ENCODE results near the gene SLN. TPM values are rescaled to one million over a fixed set of nuclear protein-coding genes. Genes with fewer than 3 reads are reported as not detected.

Gene SLN
- total and polyA plus RNA-seq, 2 donors (not counting 3 experiments of a cell fraction or from before 2014, with no cell fraction given), result 0.25 TPM; not detected in 1

GRCh38 chr11:107716884-107717532 is 5.2 kb upstream of the SLN start:
- POLR2A ChIA-PET, result no interaction called here
- Histone ChIP-seq H3K79me2 (ENCODE audit: control insufficient read depth, insufficient read depth, low read length) (no peaks in the 10 kb centered on the region), H3K27ac (ENCODE audit: insufficient read depth, low read depth, low read length) (no peak overlapping the region), H3K9ac (replicated peaks; ENCODE audit: extremely low read depth, insufficient read depth, low read length) (no peak overlapping the region), H3K9me3 (replicated peaks; ENCODE audit: control insufficient read depth, insufficient read depth, low read length) (no peaks in the 10 kb centered on the region), H4K20me1 (replicated peaks; ENCODE audit: control insufficient read depth, extremely low read depth, insufficient read depth, low read length) (no peaks in the 10 kb centered on the region), H3K27me3 (ENCODE audit: control insufficient read depth in 2 of 2, insufficient read depth in 2 of 2, low read length in 2 of 2) (peaks cover 9 to 18% of the 10 kb centered on the region in 2 experiments), H3K4me3 (replicated peaks in 1 of 3; ENCODE audit: insufficient read depth in 1 of 3, low read depth in 1 of 3, low read length in 3 of 3) (no peak overlapping the region), H3K36me3 (ENCODE audit: control insufficient read depth in 2 of 2, extremely low read depth in 1 of 2, insufficient read depth in 2 of 2, low read length in 2 of 2) (no peaks in the 10 kb centered on the region), H3K4me1 (ENCODE audit: control insufficient read depth, extremely low read depth, insufficient read depth, low read length) (no peaks in the 10 kb centered on the region), H3K9me1 (replicated peaks; ENCODE audit: control insufficient read depth, extremely low read depth, insufficient read depth, low read length) (no peaks in the 10 kb centered on the region), H2AFZ (ENCODE audit: low read depth, low read length) (no peak overlapping the region), H3K4me2 (ENCODE audit: insufficient read depth, low read length) (no peak overlapping the region)
- TF ChIP-seq, protein P1, sequence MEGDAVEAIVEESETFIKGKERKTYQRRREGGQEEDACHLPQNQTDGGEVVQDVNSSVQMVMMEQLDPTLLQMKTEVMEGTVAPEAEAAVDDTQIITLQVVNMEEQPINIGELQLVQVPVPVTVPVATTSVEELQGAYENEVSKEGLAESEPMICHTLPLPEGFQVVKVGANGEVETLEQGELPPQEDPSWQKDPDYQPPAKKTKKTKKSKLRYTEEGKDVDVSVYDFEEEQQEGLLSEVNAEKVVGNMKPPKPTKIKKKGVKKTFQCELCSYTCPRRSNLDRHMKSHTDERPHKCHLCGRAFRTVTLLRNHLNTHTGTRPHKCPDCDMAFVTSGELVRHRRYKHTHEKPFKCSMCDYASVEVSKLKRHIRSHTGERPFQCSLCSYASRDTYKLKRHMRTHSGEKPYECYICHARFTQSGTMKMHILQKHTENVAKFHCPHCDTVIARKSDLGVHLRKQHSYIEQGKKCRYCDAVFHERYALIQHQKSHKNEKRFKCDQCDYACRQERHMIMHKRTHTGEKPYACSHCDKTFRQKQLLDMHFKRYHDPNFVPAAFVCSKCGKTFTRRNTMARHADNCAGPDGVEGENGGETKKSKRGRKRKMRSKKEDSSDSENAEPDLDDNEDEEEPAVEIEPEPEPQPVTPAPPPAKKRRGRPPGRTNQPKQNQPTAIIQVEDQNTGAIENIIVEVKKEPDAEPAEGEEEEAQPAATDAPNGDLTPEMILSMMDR (IDR thresholded peaks at IDR 0.05; ENCODE audit: extremely low read depth in 1 of 2, insufficient read depth in 1 of 2, low read depth in 1 of 2, low read length in 2 of 2), result no peak
- TF ChIP-seq GATA2 (IDR thresholded peaks at IDR 0.05; ENCODE audit: insufficient read depth, insufficient read length, low read depth, low read length), result no peak
- no peak for TF ChIP-seq MYC (IDR thresholded peaks at IDR 0.05; ENCODE audit: low read depth, low read length)
- no peak for TF ChIP-seq POLR2AphosphoS5 (IDR thresholded peaks at IDR 0.05; ENCODE audit: insufficient read depth, low read depth, low read length)
- no peak for TF ChIP-seq EZH2 (IDR thresholded peaks at IDR 0.05; ENCODE audit: borderline replicate concordance, low read depth, low read length, severe bottlenecking)
- no peak for TF ChIP-seq MAX (IDR thresholded peaks at IDR 0.05; ENCODE audit: insufficient read depth, insufficient read length)
- TF ChIP-seq JUN (IDR thresholded peaks at IDR 0.05; ENCODE audit: borderline replicate concordance, insufficient read depth, insufficient read length, low read depth), result no peak
- TF ChIP-seq POLR2A (IDR thresholded peaks at IDR 0.05; ENCODE audit: low read depth, low read length), result no peak
- TF ChIP-seq FOS (IDR thresholded peaks at IDR 0.05; ENCODE audit: borderline replicate concordance, insufficient read depth, low read length), result no peak
- CTCF ChIA-PET, result interaction anchor here (1.0 kb wide), 1 partner anchor 24 kb away, joined by 3 read pairs; no protein-coding TSS in a partner anchor
- intact Hi-C loops (cut with micrococcal nuclease) (no loop called here), dilution Hi-C loops (cut with MboI; ENCODE audit: extremely low pct_ligation_motif_present, low sequenced_read_pairs) (no loop called here)
- BruUV-seq (replicated peaks), result no TSS peak
- FAIRE-seq, result no peak
- no peak for DNase-seq (ENCODE audit: low read depth, low spot score)

Measured in endothelial cell of umbilical vein (primary cell).